Endothelial cell of hepatic sinusoid (primary cell): Measurements from ENCODE around the gene ASAP3.

Source experiments
- in situ Hi-C: cut with HindIII; loops from 2 replicates; pipeline ENCODE4 v1.10.0; 2017; ENCODE audit warnings: low sequenced_read_pairs

ASAP3 gene

DNA sequence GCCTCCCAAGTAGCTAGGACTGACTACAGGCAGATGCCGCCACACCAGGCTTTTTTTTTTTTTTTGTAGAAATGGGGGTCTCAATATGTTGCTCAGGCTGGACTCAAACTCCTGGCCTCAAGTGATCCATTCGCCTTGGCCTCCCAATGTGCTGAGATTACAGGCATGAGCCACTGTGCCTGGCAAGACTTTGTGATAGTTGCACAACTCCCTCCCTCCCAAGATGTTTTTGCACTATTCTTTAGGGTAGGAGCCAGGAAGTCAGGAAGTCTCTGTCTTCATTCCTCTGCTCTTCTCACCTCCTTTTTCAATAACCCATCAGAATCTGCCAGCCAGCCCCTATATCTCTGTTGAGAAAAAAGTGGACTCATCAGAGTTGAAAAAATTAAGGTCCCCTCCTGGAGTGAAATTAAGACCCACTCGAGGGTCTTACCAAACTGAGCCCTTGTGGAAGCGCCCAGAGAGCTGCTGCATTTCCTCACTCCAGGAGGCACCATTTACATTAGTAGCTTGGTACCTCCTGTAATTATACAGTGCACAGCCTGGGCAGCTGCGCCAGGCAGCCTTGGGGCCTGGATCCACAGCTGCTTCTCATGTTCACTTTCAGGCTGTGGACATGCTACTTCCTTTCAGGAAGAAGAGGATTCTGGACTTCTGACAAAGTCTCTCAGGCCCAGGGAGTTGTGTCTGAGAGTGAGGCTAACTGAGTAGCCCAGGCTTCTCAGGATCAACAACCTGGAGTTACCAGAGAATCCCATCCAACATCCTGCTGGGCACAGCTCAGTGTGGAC lies 83.5 kb downstream of the ASAP3 start:
- in situ Hi-C loops = no loop called here

DNA sequence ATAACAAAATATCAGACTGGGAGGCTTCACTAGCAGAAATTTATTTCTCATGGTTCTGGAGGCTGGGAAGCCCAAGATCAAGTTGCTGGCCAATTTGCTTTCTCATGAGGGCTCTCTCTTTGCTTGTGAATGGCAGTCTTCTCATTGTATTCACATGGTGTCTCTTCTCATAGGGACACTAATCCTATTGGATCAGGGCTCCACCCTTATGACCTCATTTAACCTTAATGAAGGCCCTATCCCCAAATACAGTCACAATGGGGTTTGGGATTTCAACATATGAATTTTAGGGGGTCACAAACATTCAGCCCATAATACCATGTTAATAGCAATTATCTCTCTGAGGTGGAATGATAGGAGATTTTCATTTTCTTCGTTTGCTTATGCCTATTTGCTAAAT lies 84.8 kb downstream of the ASAP3 start:
- in situ Hi-C loops = no loop called here

GRCh38 chr1:23397908-23398307 lies 86.1 kb downstream of the ASAP3 start:
- in situ Hi-C loops = no loop called here

DNA sequence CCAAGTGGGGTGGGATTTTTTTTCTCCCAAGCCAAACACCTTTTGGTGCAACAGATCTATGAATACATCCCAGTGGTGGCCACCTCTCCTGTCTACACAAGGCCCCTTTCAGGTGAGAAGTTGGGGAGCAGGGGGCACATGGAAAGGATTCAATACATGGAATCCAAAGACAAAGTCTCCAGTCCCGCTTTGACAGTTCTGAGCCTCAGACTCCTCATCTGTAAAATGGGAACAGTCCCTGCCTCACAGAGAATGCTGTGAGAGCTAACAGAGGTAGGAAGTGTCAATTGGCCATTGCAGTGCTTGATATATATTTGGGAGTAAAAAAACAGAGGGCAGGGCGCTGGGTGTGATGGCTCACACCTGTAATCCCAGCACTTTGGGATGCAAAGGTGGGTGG lies 87.6 kb downstream of the ASAP3 start:
- in situ Hi-C loops = no loop called here

GRCh38 chr1:23395849-23396248 lies 88.1 kb downstream of the ASAP3 start:
- in situ Hi-C loops = no loop called here

DNA sequence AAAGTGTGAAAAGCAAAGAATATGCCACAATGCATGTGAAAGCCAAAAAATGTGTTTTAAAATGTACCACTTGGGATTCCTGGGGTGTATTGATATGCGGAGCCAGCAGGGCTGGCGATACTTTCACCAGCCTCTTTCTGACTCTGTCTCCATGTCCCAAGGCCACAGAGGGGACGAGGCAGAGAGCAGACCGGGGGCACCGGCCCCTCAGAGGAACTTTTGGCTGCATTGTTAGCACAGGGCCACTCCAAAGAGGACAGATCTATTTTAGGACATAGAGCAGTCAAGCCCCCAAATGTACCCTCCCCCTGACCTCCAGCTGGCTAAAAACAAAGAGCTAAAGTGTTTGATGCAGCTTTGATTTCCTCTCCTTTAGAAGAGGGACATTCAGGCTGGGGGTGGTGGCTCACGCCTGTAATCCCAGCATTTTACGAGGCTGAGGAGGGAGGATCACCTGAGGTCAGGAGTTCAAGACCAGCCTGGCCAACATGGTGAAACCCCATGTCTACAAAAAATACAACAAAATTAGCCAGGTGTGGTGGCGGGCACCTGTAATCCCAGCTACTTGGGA lies 88.7 kb downstream of the ASAP3 start:
- in situ Hi-C loops = no loop called here

- in situ Hi-C loops = no loop called here
Observed at GRCh38 chr1:23394684-23395083, 89.3 kb downstream of the ASAP3 start.

GRCh38 chr1:23394181-23394580 lies 89.8 kb downstream of the ASAP3 start:
- in situ Hi-C loops = no loop called here

GRCh38 chr1:23393706-23394105 lies 90.3 kb downstream of the ASAP3 start:
- in situ Hi-C loops = no loop called here

- in situ Hi-C loops = no loop called here
Observed at GRCh38 chr1:23392125-23392855, 91.7 kb downstream of the ASAP3 start.

DNA sequence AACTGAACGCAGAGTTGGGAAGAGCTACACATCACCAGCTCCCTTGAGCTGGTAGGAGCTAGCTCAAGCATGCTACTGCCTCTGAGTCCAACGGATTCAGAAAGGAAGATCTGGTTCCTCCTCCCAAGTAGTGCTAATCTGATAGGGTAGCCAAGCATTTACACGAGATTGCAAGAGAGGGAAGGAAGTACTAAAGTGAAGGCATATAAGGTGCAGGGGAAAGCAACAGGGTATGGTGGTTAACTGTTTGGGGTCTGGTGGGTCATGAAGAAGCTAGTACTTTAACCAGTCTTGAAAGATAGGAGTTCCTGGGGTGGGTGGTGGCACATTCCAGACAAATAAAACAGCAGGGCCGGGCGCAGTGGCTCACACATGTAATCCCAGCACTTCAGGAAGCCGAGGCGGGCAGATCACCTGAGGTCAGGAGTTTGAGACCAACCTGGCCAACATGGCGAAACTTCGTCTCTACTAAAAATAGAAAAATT lies 94.1 kb downstream of the ASAP3 start:
- in situ Hi-C loops = loop anchor here (5.0 to 10.0 kb wide), 2 partner anchors 43 to 75 kb away; no protein-coding TSS in a partner anchor

- in situ Hi-C loops = loop anchor here (5.0 to 10.0 kb wide), 2 partner anchors 40 to 73 kb away; no protein-coding TSS in a partner anchor
Observed at GRCh38 chr1:23387494-23387893, 96.5 kb downstream of the ASAP3 start.

DNA sequence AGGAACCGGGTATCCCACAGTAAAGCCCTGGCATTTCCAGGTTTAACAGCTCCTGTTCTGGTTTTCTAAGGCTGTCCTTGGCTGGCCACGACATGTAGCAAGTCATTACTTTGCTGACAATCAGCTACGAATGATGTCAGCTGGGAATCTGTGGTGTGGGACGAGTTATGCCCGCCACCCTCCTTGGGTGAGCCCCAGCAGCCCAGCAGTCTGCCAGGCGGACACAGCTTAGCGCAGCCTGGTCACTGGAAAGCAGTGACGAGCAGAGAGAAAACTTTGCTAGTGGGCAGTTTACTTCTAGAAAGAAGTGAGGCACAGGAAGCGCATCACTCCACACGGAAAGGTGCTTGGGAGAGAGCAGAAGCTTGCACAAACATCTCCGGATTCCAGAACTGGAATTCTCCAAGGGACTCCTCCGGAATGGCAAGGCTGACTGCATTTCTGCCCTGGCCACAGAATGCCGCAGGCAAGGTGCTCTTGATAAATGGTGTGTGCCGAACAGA lies 98.8 kb downstream of the ASAP3 start:
- in situ Hi-C loops = loop anchor here (5.0 to 10.0 kb wide), 2 partner anchors 38 to 70 kb away; no protein-coding TSS in a partner anchor

DNA sequence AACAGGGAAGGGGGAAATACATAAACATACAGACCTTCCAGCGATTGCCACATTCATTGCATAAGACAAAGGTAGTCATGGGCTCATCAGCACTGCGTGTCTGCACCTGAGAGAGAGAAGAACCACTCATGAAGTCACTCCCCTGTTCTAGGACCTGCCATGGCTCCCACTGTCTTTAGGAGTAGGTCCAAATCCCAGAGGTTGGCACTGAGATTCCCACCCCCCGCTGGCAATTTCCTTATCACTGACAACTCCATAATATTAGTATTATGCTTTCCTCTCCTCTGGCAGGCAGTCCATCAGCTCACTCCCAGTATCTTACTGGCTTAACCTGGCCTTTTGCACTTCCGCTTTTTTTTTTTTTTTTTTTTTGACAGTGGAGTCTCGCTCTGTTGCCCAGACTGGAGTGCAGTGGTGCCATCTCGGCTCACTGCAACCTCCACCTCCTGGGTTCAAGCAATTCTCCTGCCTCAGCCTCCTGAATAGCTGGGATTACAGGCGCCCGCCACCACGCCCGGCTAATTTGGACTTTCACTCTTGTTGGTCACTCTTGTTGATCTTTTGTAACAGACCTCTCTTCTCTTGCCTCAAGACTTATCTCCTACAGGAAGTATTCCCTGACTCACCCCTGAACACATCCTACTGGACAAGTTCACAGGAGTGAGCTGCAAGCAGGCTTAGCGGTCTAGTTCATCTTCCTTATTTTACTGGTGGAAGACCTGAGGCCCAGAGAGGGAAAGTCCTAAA lies 99.5 kb downstream of the ASAP3 start:
- in situ Hi-C loops = loop anchor here (5.0 to 10.0 kb wide), 2 partner anchors 37 to 70 kb away; no protein-coding TSS in a partner anchor

DNA sequence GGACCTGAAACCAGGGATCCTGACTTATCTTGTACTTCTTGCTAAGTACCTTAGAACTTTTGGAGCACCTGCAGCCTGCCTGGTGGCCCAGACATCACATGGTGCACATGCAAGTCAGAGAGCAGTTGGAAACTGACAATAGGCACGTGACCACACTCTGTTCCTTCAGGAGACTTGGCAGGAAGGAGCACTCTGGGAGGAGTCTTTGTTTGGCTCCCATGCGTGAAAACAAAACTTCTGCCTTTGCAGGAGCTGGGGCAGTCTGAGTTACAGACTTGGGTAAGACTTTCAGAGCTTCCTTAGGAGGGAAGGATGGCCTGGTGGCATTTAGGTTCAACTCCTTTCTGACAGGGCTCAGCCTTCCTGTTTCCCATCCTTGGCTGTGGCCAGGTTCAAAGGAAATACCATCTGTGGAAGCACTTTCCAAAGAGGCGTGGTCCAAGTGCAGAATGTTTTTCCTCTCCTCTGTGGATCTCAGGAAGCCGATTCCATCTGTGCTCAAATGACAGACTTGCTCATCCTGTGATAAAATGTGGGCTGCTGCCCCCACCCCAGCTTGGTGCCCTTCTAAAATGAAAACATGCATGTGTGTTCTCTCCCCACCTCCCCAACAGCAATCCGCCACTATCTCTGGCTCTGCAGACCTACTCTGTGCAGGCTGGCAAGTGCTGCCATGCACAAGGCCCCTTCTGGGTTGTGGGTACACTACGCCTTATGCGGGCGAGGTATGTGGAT lies 100.2 kb downstream of the ASAP3 start:
- in situ Hi-C loops = loop anchor here (10.0 kb wide), 1 partner anchor 69 kb away; no protein-coding TSS in a partner anchor

GRCh38 chr1:23381233-23381885 lies 102.6 kb downstream of the ASAP3 start:
- in situ Hi-C loops = loop anchor here (10.0 kb wide), 1 partner anchor 67 kb away; no protein-coding TSS in a partner anchor

GRCh38 chr1:23380719-23381118 lies 103.3 kb downstream of the ASAP3 start:
- in situ Hi-C loops = loop anchor here (10.0 kb wide), 1 partner anchor 66 kb away; no protein-coding TSS in a partner anchor

DNA sequence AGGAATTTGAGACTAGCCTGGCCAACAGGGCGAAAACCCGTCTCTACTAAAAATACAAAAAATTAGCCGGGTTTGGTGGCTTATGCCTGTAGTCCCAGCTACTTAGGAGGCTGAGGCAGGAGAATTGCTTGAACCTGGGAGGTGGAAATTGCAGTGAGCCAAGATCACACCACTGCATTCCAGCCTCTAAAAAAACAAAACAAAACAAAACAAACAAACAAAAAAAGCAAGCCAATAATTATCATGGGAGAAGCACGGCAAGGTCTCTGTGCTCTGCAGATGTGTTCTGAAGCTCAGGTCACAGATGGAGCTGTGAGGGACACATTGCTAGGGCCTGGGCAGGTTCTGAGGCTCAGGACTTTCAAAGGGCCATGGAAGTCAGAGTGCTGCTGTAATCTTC lies 103.7 kb downstream of the ASAP3 start:
- in situ Hi-C loops = loop anchor here (10.0 kb wide), 1 partner anchor 65 kb away; no protein-coding TSS in a partner anchor
